GM21576 (cell line): ENCODE measurements around the gene ECT2L.

Source experiments
- ATAC-seq: cut with Tn5 transposase; IDR thresholded peaks from one replicate; pipeline ENCODE4 v1.9.1; 2021; ENCODE audit warnings: mild to moderate bottlenecking, moderate library complexity; ENCODE audit not compliant: unreplicated experiment

Gene ECT2L

DNA sequence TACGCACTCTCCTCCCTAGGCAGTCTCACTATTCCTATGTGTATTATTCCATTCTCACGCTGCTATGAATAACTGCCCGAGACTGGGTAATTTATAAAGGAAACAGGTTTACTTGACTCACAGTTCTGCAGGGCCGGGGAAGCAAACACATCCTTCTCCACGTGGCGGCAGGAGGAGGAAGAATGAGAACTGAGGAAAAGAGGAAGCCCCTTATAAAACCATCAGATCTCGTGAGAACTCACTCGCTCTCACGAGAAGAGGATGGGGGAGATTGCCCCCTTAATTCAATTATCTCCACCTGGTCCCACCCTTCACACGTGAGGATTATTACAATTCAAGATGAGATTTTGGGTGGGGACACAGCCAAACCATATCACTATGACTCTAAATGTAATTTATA lies 61.9 kb downstream of the ECT2L start:
- no peak for ATAC-seq

DNA sequence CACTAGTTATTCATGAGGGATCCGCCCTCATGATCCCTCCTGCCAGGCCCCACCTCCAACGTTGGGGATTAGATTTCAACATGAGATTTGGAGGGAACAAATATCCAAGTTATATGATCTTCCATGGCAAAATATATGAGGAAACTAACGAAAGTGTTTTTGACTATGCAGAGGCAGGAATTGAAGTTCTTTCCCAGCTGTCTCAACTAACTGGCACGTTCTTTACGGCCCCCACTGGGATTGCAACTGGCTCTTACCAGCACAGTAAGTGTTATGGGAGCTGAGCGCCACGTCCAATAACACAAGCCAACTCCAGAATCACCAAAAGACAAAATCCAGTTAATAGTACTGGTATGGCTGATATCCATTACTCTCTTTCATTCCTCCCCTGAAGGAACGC lies 66.6 kb downstream of the ECT2L start:
- ATAC-seq, result no peak

GRCh38 chr6:138863321-138863720 lies 67.4 kb downstream of the ECT2L start:
- ATAC-seq, result no peak

- ATAC-seq, result no peak
Measured at GRCh38 chr6:138864343-138864890, 68.5 kb downstream of the ECT2L start.

GRCh38 chr6:138865480-138866109 lies 69.7 kb downstream of the ECT2L start:
- no peak for ATAC-seq

- ATAC-seq, result no peak
Measured at GRCh38 chr6:138868181-138868580, 72.3 kb downstream of the ECT2L start.

- ATAC-seq, result no peak
Measured at GRCh38 chr6:138869398-138869797, 73.5 kb downstream of the ECT2L start.

GRCh38 chr6:138873191-138873590 lies 77.3 kb downstream of the ECT2L start:
- no peak for ATAC-seq

GRCh38 chr6:138882369-138883017 lies 86.6 kb downstream of the ECT2L start:
- peak; percentile 79 for ATAC-seq

- no peak for ATAC-seq
Measured at GRCh38 chr6:138885156-138885819, 89.4 kb downstream of the ECT2L start.

- no peak for ATAC-seq
Measured at GRCh38 chr6:138891255-138891986, 95.5 kb downstream of the ECT2L start.

DNA sequence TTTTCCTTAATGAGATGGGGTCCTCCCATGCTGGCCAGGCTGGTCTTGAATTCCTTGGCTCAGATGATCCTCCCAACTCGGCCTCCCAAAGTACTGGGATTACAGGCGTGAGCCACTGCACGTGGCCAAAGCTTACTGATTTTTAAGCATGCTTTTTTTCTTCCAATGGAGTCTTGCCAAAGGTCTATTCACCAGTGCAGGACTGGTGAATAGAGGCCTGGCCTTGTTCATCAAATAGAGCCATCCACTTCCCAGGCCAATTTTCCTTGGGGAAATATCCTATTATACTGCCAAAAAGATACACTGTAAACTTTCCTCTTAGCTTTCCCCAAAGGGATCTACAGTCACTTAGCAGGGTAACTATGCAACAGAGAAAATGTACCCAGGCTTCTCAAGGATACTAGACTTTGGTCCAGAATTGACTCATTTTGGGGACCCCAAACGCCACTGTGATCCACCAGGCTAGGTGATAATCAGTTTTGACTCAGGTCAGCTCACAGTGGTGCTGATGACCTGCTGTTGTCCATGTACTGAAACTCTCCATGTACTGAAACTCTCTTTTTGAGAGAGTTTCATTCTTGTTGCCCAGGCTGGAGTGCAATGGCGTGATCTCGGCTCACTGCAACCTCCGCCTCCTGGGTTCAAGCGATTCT lies 100.3 kb downstream of the ECT2L start:
- no peak for ATAC-seq

DNA sequence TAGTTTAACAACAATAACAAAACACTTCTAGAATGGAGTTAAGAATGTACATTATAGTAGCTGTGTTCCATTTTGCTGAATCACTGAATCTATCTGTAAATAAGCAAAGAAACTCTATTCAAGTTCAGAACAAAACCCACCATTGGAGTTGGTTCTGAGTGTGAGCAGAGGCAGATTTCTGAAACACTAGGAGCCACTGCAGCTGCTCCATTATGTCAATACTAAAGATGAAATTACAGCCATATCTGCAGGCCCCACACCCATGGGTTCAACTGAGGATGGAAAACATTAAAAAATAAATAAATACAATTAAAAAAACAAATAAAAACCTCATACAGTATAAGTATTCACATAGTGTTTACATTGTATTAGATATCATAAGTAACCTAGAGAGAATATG lies 101.1 kb downstream of the ECT2L start:
- no peak for ATAC-seq

DNA sequence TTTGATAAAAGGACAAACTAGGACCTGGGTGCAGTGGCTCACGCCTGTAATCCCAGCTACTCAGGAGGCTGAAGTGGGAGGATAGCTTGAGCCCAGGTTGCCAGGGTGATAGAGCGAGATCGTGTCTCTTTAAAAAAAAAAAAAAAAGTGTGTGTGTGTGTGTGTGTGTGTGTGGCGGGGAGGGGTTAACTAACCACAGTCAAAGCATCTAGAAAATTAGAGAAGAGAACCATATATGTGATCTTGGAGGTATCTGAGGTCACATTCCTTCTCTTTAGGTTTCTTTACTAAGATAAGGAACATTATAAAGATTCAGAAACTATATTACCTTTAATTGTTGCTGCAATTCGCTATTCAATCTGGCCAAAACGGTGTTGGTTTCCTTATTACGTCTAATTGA lies 111.3 kb downstream of the ECT2L start:
- ATAC-seq, result no peak

GRCh38 chr6:138909511-138909910 lies 113.6 kb downstream of the ECT2L start:
- no peak for ATAC-seq

- ATAC-seq, result no peak
Measured at GRCh38 chr6:138909975-138910374, 114.1 kb downstream of the ECT2L start.

GRCh38 chr6:138912308-138912707 lies 116.4 kb downstream of the ECT2L start:
- no peak for ATAC-seq

DNA sequence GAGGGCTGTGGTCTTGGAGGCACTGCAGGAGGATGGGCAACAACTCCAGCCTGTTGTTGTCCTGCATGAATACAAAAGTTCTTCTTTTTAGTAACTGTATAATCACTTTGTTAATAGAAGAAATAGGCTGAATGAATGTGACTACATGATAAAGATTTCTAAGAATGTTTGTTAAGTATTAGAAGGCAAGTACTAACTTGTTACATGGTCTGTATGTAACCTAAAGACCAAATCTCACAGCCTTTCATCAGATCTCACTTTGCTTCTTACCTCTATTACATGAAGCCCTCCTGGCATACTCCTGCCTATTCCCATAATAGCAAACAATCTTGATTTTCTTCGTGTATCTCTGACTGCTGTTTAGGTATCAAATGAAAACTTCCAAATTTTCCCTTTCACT lies 118.8 kb downstream of the ECT2L start:
- ATAC-seq, result no peak

GRCh38 chr6:138920906-138921305 lies 125.0 kb downstream of the ECT2L start:
- ATAC-seq, result no peak

- no peak for ATAC-seq
Measured at GRCh38 chr6:138923561-138923960, 127.7 kb downstream of the ECT2L start.

DNA sequence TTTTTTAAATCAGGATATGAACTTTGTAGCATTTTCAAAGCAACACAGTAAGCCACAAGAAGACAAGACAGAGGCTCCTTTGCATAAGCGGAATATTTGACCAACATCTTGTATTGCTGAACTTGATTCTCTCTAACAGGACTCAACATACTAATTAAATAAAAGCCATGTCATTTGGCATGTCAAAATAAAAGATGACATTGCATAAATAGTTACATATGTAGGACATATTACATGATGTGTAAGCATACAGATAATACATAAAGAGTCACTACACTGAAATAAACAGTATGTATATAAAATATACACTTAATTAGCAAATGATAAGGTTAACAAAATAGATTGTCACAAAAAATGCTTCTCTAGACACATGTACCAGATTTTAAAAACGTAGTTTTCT lies 129.9 kb downstream of the ECT2L start:
- ATAC-seq, result no peak
